Common myeloid progenitor, CD34-positive (primary cell): Measurements from ENCODE around the gene C3orf18.
A peak's percentile ranks its signal among the peaks of the same experiment; 100 is the strongest.

Source experiments
- CTCF ChIA-PET: fragments of 350-600 bp; sonication (Branson Sonifier 250); formaldehyde crosslinking; loops from one replicate; lab custom pipeline; 2021; ENCODE audit warnings: antibody characterized with exemption; lab: Charles Lee
- POLR2A ChIA-PET: fragments of 350-600 bp; sonication (Branson Sonifier 250); formaldehyde crosslinking; loops from one replicate; lab custom pipeline; 2021; ENCODE audit warnings: antibody characterized with exemption; lab: Charles Lee
- DNase-seq, 3 donors: peaks; one replicate each; pipeline versions ENCODE4 v3.0.0 to v3.0.0-alpha.2; 2013
- H3K27ac ChIP-seq, 2 experiments: 1 replicate in 1 of 2; 2 replicates in 1 of 2; pipeline ENCODE4 v1.7.0; 2013; ENCODE audit warnings: inconsistent platforms in 2 of 2, low read length in 2 of 2, mild to moderate bottlenecking in 2 of 2, low read depth in 1 of 2, moderate library complexity in 1 of 2; ENCODE audit not compliant: severe bottlenecking in 2 of 2, insufficient read depth in 1 of 2, poor library complexity in 1 of 2
- H3K27me3 ChIP-seq, 5 experiments: replicated peaks in 2 of 5; 1 replicate in 3 of 5; 2 replicates in 2 of 5; pipeline versions ENCODE4 v1.6.1 to v1.7.0; 2013; ENCODE audit warnings: low read length in 4 of 5, mild to moderate bottlenecking in 2 of 5, moderate library complexity in 2 of 5, inconsistent platforms in 1 of 5; ENCODE audit not compliant: insufficient read depth in 5 of 5, control insufficient read depth in 4 of 5
- H3K36me3 ChIP-seq, 4 experiments: 1 replicate in 2 of 4; 2 replicates in 2 of 4; pipeline versions ENCODE4 v1.6.1 to v1.7.0; 2013; ENCODE audit warnings: low read length in 3 of 4, control low read depth in 1 of 4, mild to moderate bottlenecking in 1 of 4; ENCODE audit not compliant: control insufficient read depth in 4 of 4, insufficient read depth in 4 of 4
- H3K4me1 ChIP-seq, 4 experiments: 1 replicate in 3 of 4; 2 replicates in 1 of 4; pipeline versions ENCODE4 v1.6.1 to v1.7.1; 2013; ENCODE audit warnings: low read length in 3 of 4, mild to moderate bottlenecking in 3 of 4, control low read depth in 1 of 4, inconsistent platforms in 1 of 4, moderate library complexity in 1 of 4; ENCODE audit not compliant: control insufficient read depth in 4 of 4, insufficient read depth in 4 of 4; ENCODE audit errors: control extremely low read depth in 1 of 4
- H3K4me3 ChIP-seq, 7 experiments: 1 replicate in 4 of 7; 2 replicates in 3 of 7; pipeline versions ENCODE4 v1.5.1 to v1.7.0; 2013; ENCODE audit warnings: mild to moderate bottlenecking in 7 of 7, low read length in 6 of 7, moderate library complexity in 6 of 7, inconsistent platforms in 2 of 7, low read depth in 2 of 7, control low read depth in 1 of 7; ENCODE audit not compliant: insufficient read depth in 4 of 7, control insufficient read depth in 1 of 7; ENCODE audit errors: extremely low read depth in 1 of 7
- H3K9me3 ChIP-seq, 5 experiments: 1 replicate in 4 of 5; 2 replicates in 1 of 5; pipeline versions ENCODE4 v1.6.1 to v1.7.1; 2013; ENCODE audit warnings: low read length in 4 of 5, mild to moderate bottlenecking in 2 of 5, inconsistent platforms in 1 of 5, low read depth in 1 of 5, moderate library complexity in 1 of 5; ENCODE audit not compliant: control insufficient read depth in 4 of 5, insufficient read depth in 2 of 5; ENCODE audit errors: control extremely low read depth in 1 of 5
- WGBS: methylation state at CpG from one replicate; pipeline ENCODE4 v1.1.5; 2013; ENCODE audit not compliant: insufficient coverage; 5-methylcytosine and 5-hydroxymethylcytosine counted together

C3orf18 gene

GRCh38 chr3:50588759-50589433 lies 21.3 kb upstream of the C3orf18 start:
- 100% methylated on average over 3 of the region's 4 CpGs for WGBS
- H3K4me1 ChIP-seq, result peaks cover 3 to 57% (median 53%) of the 10 kb centered on the region in 4 experiments
- H3K36me3 ChIP-seq, result peaks cover 0 to 10% (median 5%) of the 10 kb centered on the region in 4 experiments
- DNase-seq, result peak in 1 of 3 donors; percentile 53
- POLR2A ChIA-PET, result interaction anchor here (0.9 to 1.1 kb wide), 3 partner anchors 14 to 21 kb away, joined by 3 to 4 read pairs (median 3); no protein-coding TSS in a partner anchor
- no peak overlapping the region for H3K4me3 ChIP-seq
- no peaks in the 10 kb centered on the region for H3K9me3 ChIP-seq
- H3K27me3 ChIP-seq, result no peaks in the 10 kb centered on the region
- CTCF ChIA-PET, result interaction anchor here (1.2 to 11.1 kb wide), 6 partner anchors 8 to 71 kb away, joined by 3 to 449 read pairs (median 4); partner anchors contain the start of genes C3orf18, CISH, HEMK1 and MAPKAPK3
- peak overlapping the region in 1 of 2 experiments; percentile 20 for H3K27ac ChIP-seq

DNA sequence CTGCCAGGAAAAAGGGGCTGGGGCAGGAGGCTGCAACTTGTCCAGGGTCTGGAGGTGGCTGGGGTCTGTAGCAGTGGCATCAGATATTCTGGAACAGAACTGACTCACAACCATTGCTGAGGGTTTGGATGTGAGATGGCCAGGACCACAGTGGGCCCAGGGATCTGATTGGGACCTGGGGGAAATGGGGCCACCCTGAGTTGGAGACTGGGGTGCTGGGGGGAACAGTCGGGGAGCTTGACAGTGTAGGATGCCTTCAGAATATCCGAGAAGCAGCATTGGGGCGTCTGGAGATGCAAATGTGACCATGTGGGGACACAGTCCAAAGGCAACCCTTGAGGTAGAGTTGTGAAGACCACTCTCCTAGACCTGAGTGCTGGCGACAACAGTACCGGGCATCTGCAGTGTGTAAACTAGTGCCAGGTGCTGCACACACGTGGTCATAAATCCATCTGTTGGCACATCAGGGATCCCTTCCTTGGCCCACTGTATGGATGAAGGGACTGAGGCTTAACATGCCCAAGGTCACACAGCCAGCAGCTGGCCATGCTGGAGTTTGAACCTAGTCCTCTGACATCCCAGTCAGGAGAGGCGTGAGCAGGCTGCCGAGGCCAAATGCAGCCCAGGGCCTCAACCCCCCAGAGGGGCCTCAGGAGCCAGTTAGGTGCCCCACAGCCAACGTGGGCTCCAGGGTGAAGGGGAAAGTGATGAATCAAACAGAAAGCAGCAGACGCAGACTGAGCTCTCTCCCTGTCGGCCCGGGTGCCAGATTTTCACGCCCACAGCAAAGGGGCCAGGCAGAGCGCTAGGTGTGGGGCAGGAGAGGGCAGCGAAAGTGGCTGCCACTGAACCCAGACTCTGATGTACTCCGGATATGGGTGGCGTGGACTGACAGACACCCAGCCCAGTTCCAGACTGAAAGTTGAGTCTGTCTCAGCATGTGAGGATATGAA lies 20.5 kb upstream of the C3orf18 start:
- no peak overlapping the region for H3K4me3 ChIP-seq
- H3K4me1 ChIP-seq, result peaks cover 3 to 49% (median 45%) of the 10 kb centered on the region in 4 experiments
- ChIA-PET POLR2A (interaction anchor here (0.9 to 1.1 kb wide), 2 partner anchors 14 to 22 kb away, joined by 3 to 4 read pairs; no protein-coding TSS in a partner anchor), CTCF (interaction anchor here (1.2 to 11.1 kb wide), 4 partner anchors 15 to 39 kb away, joined by 3 to 449 read pairs (median 104); partner anchors contain the start of genes C3orf18, CISH, HEMK1 and MAPKAPK3)
- H3K36me3 ChIP-seq, result peaks cover 0 to 13% (median 6%) of the 10 kb centered on the region in 4 experiments
- no peaks in the 10 kb centered on the region for H3K27me3 ChIP-seq
- no peak overlapping the region for H3K27ac ChIP-seq
- WGBS, result 56% methylated on average over 17 of the region's 17 CpGs
- DNase-seq, result peak in 2 of 3 donors; percentile 30 to 46
- H3K9me3 ChIP-seq, result no peaks in the 10 kb centered on the region

DNA sequence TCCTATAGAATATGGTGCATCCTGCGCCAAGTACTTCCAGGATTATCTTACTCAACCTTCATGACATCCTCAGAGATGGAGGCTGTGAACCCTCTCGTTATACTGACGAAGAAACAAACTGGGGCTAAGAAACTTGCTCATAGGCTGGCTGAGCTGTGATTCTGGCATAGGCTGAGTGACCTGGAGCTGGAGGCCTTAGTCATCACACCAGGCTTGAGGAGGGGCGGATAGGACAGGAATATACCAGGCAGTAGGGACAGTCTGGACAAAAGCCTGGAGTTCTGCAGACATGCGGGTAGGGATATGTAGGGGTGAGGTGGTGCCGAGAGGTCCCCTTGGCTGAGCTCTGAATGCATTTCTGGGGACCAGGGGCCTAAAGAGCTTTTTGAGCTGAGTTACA lies 19.8 kb upstream of the C3orf18 start:
- WGBS, result 97% methylated on average over 6 of the region's 6 CpGs
- H3K9me3 ChIP-seq, result no peaks in the 10 kb centered on the region
- ChIA-PET POLR2A (interaction anchor here (1.6 kb wide), 1 partner anchor 12 kb away, joined by 5 read pairs; no protein-coding TSS in a partner anchor), CTCF (interaction anchor here (10.4 to 11.1 kb wide), 2 partner anchors 14 to 20 kb away, joined by 204 to 449 read pairs; partner anchors contain the start of genes C3orf18, CISH, HEMK1 and MAPKAPK3)
- peaks cover 3 to 42% (median 38%) of the 10 kb centered on the region in 4 experiments for H3K4me1 ChIP-seq
- H3K4me3 ChIP-seq, result no peak overlapping the region
- no peaks in the 10 kb centered on the region for H3K27me3 ChIP-seq
- no peak overlapping the region for H3K27ac ChIP-seq
- H3K36me3 ChIP-seq, result peaks cover 0 to 19% (median 12%) of the 10 kb centered on the region in 4 experiments
- DNase-seq, result no peak

GRCh38 chr3:50586763-50587070 lies 19.2 kb upstream of the C3orf18 start:
- Histone ChIP-seq H3K27ac (no peak overlapping the region), H3K9me3 (no peaks in the 10 kb centered on the region), H3K27me3 (no peaks in the 10 kb centered on the region), H3K4me3 (no peak overlapping the region), H3K36me3 (peaks cover 0 to 25% (median 16%) of the 10 kb centered on the region in 4 experiments), H3K4me1 (peaks cover 0 to 36% (median 33%) of the 10 kb centered on the region in 4 experiments)
- no peak for DNase-seq
- 97% methylated on average over 3 of the region's 3 CpGs for WGBS
- POLR2A ChIA-PET, result interaction anchor here (1.6 kb wide), 1 partner anchor 11 kb away, joined by 5 read pairs; no protein-coding TSS in a partner anchor
- CTCF ChIA-PET, result interaction anchor here (0.5 to 11.1 kb wide), 3 partner anchors 14 to 83 kb away, joined by 3 to 449 read pairs (median 204); partner anchors contain the start of genes C3orf18, CISH, HEMK1 and MAPKAPK3

GRCh38 chr3:50585919-50586762 lies 18.6 kb upstream of the C3orf18 start:
- no peak for DNase-seq
- Histone ChIP-seq H3K4me3 (no peak overlapping the region), H3K9me3 (no peaks in the 10 kb centered on the region), H3K27me3 (no peaks in the 10 kb centered on the region), H3K36me3 (peaks cover 0 to 30% (median 20%) of the 10 kb centered on the region in 4 experiments), H3K27ac (no peak overlapping the region), H3K4me1 (peaks cover 0 to 33% (median 29%) of the 10 kb centered on the region in 4 experiments)
- WGBS, result 94% methylated on average over 4 of the region's 6 CpGs
- ChIA-PET CTCF (interaction anchor here (0.5 to 11.1 kb wide), 5 partner anchors 13 to 83 kb away, joined by 3 to 449 read pairs (median 6); partner anchors contain the start of genes C3orf18, CISH, HEMK1 and MAPKAPK3), POLR2A (interaction anchor here (0.6 to 1.6 kb wide), 2 partner anchors 11 to 19 kb away, joined by 3 to 5 read pairs; partner anchors contain the start of gene C3orf18)

DNA sequence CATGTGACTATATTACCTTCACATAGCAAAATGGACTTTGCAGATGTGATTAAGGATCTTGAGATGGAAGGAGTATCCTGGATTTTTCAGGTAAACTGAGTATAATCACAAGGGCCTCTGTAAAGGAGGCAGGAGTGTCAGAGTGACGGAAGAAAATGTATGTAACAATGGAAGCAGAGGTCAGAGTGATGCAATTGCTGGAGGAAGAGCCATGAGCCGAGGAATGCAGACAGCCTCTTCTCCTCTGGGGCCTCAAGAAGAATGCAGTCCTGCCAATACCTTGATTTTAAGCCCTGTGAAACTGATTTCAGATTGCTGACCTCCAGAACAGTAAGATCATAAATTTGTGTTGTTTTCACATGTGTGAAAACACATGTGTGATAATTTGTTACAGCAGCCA lies 16.8 kb upstream of the C3orf18 start:
- H3K4me3 ChIP-seq, result no peak overlapping the region
- no peak overlapping the region for H3K27ac ChIP-seq
- H3K4me1 ChIP-seq, result peaks cover 0 to 25% (median 20%) of the 10 kb centered on the region in 4 experiments
- DNase-seq, result no peak
- no peaks in the 10 kb centered on the region for H3K27me3 ChIP-seq
- H3K9me3 ChIP-seq, result no peaks in the 10 kb centered on the region
- peaks cover 0 to 47% (median 30%) of the 10 kb centered on the region in 4 experiments for H3K36me3 ChIP-seq
- 94% methylated on average over 2 of the region's 2 CpGs for WGBS
- ChIA-PET POLR2A (no interaction called here), CTCF (interaction anchor here (1.2 to 4.1 kb wide), 3 partner anchors 10 to 30 kb away, joined by 5 to 37 read pairs (median 7); no protein-coding TSS in a partner anchor)
